WTC11 (cell line): Measurements from ENCODE around the gene INHBB. TPM values are rescaled to one million over a fixed set of nuclear protein-coding genes. Genes with fewer than 3 reads are reported as not detected.

Experiments
- ATAC-seq: fragments of 200-7000 bp; cut with Tn5 transposase; 2 replicates; pipeline ENCODE4 v1.10.0; 2021; ENCODE audit warnings: mild to moderate bottlenecking, moderate library complexity
- CTCF ChIA-PET: fragments of 300-600 bp; sonication (Branson Sonifier 250); formaldehyde crosslinking; loops from one replicate; lab custom pipeline; 2021; ENCODE audit warnings: antibody characterized with exemption; lab: Charles Lee
- POLR2A ChIA-PET: fragments of 350-600 bp; sonication (Branson Sonifier 250); formaldehyde crosslinking; loops from one replicate; lab custom pipeline; 2021; ENCODE audit warnings: antibody characterized with exemption; lab: Charles Lee
- DNase-seq: peaks from one replicate; pipeline ENCODE4 v3.0.0; 2021; ENCODE audit warnings: low spot score
- H3K27ac Mint-ChIP-seq: 2 replicates; pipeline ENCODE4 v1.8.0; 2021; ENCODE audit warnings: mixed read lengths
- H3K27me3 Mint-ChIP-seq: 2 replicates; pipeline ENCODE4 v1.8.0; 2021; ENCODE audit warnings: low read depth, mild to moderate bottlenecking, moderate library complexity, mixed read lengths
- H3K36me3 Mint-ChIP-seq: 2 replicates; pipeline ENCODE4 v1.8.0; 2021; ENCODE audit warnings: mixed read lengths
- H3K4me1 Mint-ChIP-seq: 2 replicates; pipeline ENCODE4 v1.8.0; 2022; ENCODE audit warnings: mixed read lengths
- H3K4me3 Mint-ChIP-seq: 2 replicates; pipeline ENCODE4 v1.8.0; 2021; ENCODE audit warnings: mild to moderate bottlenecking, moderate library complexity, mixed read lengths
- H3K9me3 Mint-ChIP-seq: 2 replicates; pipeline ENCODE4 v1.8.0; 2021; ENCODE audit warnings: mixed read lengths
- ATF3 ChIP-seq: sonication (generic); formaldehyde crosslinking; conservative IDR thresholded peaks from 2 replicates; pipeline ENCODE4 v1.8.1; 2022; ENCODE audit warnings: mild to moderate bottlenecking, missing genetic modification reagents
- CREM ChIP-seq: sonication (generic); formaldehyde crosslinking; IDR thresholded peaks from 2 replicates; pipeline ENCODE4 v1.8.1; 2022; ENCODE audit warnings: mild to moderate bottlenecking, missing genetic modification reagents, moderate library complexity
- CTCF ChIP-seq: fragments of 200-600 bp; IDR thresholded peaks from 2 replicates; pipeline ENCODE4 v1.8.0; 2022; ENCODE audit warnings: antibody characterized with exemption
- ERG ChIP-seq: fragments of 250-450 bp; sonication (Bioruptor Pico); IDR thresholded peaks from 2 replicates; pipeline ENCODE4 v1.8.0; 2021; ENCODE audit warnings: mild to moderate bottlenecking
- FOXP4 ChIP-seq: sonication (generic); formaldehyde crosslinking; IDR thresholded peaks from 2 replicates; pipeline ENCODE4 v1.8.0; 2022; ENCODE audit warnings: mild to moderate bottlenecking, missing genetic modification reagents
- HMGA2 ChIP-seq: fragments of 250-450 bp; sonication (Bioruptor Pico); IDR thresholded peaks from 2 replicates; pipeline ENCODE4 v1.4.0; 2021; ENCODE audit warnings: mild to moderate bottlenecking, moderate library complexity
- JUN ChIP-seq: sonication (generic); formaldehyde crosslinking; IDR thresholded peaks from 2 replicates; pipeline ENCODE4 v1.8.0; 2023; ENCODE audit warnings: mild to moderate bottlenecking, missing genetic modification reagents
- MXD4 ChIP-seq: fragments of 250-450 bp; sonication (Bioruptor Pico); IDR thresholded peaks from 2 replicates; pipeline ENCODE4 v1.8.0; 2021; ENCODE audit warnings: mild to moderate bottlenecking, moderate library complexity, borderline replicate concordance
- NR2C2 ChIP-seq: sonication (generic); formaldehyde crosslinking; IDR thresholded peaks from 2 replicates; pipeline ENCODE4 v1.8.0; 2022; ENCODE audit warnings: mild to moderate bottlenecking, missing genetic modification reagents
- PREB ChIP-seq: sonication (generic); formaldehyde crosslinking; IDR thresholded peaks from 2 replicates; pipeline ENCODE4 v1.8.1; 2022; ENCODE audit warnings: mild to moderate bottlenecking, missing genetic modification reagents, moderate library complexity, borderline replicate concordance
- PRRX2 ChIP-seq: fragments of 250-450 bp; sonication (Bioruptor Pico); IDR thresholded peaks from 2 replicates; pipeline ENCODE4 v1.8.0; 2021; ENCODE audit warnings: mild to moderate bottlenecking
- ZNF281 ChIP-seq: sonication (generic); formaldehyde crosslinking; IDR thresholded peaks from 2 replicates; pipeline ENCODE4 v1.8.0; 2023; ENCODE audit warnings: mild to moderate bottlenecking, missing genetic modification reagents
- ZNF416 ChIP-seq: fragments of 250-450 bp; sonication (Bioruptor Pico); IDR thresholded peaks from 2 replicates; pipeline ENCODE4 v1.9.0; 2021; ENCODE audit warnings: mild to moderate bottlenecking, inconsistent platforms
- ZNF423 ChIP-seq: fragments of 250-450 bp; sonication (Bioruptor Pico); IDR thresholded peaks from 2 replicates; pipeline ENCODE4 v2.1.2; 2022; ENCODE audit warnings: mild to moderate bottlenecking, moderate library complexity
- ZNF671 ChIP-seq: fragments of 250-450 bp; sonication (Bioruptor Pico); IDR thresholded peaks from 2 replicates; pipeline ENCODE4 v1.8.0; 2021; ENCODE audit warnings: mild to moderate bottlenecking
- ZSCAN18 ChIP-seq: fragments of 250-450 bp; sonication (Bioruptor Pico); IDR thresholded peaks from 2 replicates; pipeline ENCODE4 v2.1.2; 2022; ENCODE audit warnings: mild to moderate bottlenecking, moderate library complexity
- total RNA-seq: library from RNA; stranded (reverse); gene quantifications from 3 replicates; pipeline ENCODE4 v1.2.3, GENCODE V29; 2021

INHBB gene
- total RNA-seq, 1 experiment from 2014 or later: 0.26 TPM

GRCh38 chr2:120381661-120382060 lies 35.7 kb downstream of the INHBB start (continued):
- TF ChIP-seq ZSCAN18 (CRISPR knock-in tag) (no peak), ZNF416 (no peak), NR2C2 (CRISPR knock-in tag) (no peak), CREM (CRISPR knock-in tag) (no peak), ATF3 (CRISPR knock-in tag) (no peak)

GRCh38 chr2:120382541-120383144 lies 36.7 kb downstream of the INHBB start:
- H3K4me1 Mint-ChIP-seq: peaks cover 26% of the 10 kb centered on the region
- TF ChIP-seq HMGA2 (no peak), FOXP4 (CRISPR knock-in tag) (no peak), JUN (CRISPR knock-in tag) (no peak), MXD4 (no peak), ZNF281 (no peak), ZNF671 (CRISPR knock-in tag) (no peak), PRRX2 (CRISPR knock-in tag) (no peak), CTCF (no peak), PREB (CRISPR knock-in tag) (no peak), ERG (no peak), ZNF423 (CRISPR knock-in tag) (no peak)

More at GRCh38 chr2:120382541-120383144, 36.7 kb downstream of the INHBB start:
- DNase-seq (no peak), ATAC-seq (no peak)
- Mint-ChIP-seq H3K27ac (no peak overlapping the region), H3K36me3 (no peaks in the 10 kb centered on the region), H3K27me3 (peaks cover 9% of the 10 kb centered on the region), H3K9me3 (no peaks in the 10 kb centered on the region), H3K4me3 (no peak overlapping the region)
- ChIA-PET POLR2A (interaction anchor here (0.5 kb wide), 1 partner anchor 167 kb away, joined by 3 read pairs; no protein-coding TSS in a partner anchor), CTCF (interaction anchor here (0.5 to 1.3 kb wide), 2 partner anchors 35 to 55 kb away, joined by 4 read pairs; no protein-coding TSS in a partner anchor)
